Tibial nerve (tissue), 4 donors: ENCODE data around the gene DNTTIP2.

ENCODE experiments used
- EP300 ChIP-seq, 2 donors: sonication (generic); formaldehyde crosslinking; IDR thresholded peaks; one replicate each; pipeline ENCODE4 v1.6.1; 2017; ENCODE audit warnings: antibody characterized with exemption in 2 of 2, mild to moderate bottlenecking in 1 of 2
- POLR2A ChIP-seq, 2 donors: fragments of 450-650 bp; IDR thresholded peaks; one replicate each; pipeline ENCODE4 v1.6.1; 2017; ENCODE audit warnings: antibody characterized with exemption in 2 of 2, mild to moderate bottlenecking in 2 of 2, moderate library complexity in 2 of 2
- TF ChIP-seq, protein P1 (sequence below), 5 experiments: fragments of 200-600 bp in 3 of 5; fragments of 450-650 bp in 2 of 5; sonication (generic) in 3 of 5; IDR thresholded peaks; one replicate each; pipeline ENCODE4 v1.5.1; 2016 to 2019; ENCODE audit warnings: antibody characterized with exemption in 5 of 5, mild to moderate bottlenecking in 3 of 5, moderate library complexity in 2 of 5

DNA sequence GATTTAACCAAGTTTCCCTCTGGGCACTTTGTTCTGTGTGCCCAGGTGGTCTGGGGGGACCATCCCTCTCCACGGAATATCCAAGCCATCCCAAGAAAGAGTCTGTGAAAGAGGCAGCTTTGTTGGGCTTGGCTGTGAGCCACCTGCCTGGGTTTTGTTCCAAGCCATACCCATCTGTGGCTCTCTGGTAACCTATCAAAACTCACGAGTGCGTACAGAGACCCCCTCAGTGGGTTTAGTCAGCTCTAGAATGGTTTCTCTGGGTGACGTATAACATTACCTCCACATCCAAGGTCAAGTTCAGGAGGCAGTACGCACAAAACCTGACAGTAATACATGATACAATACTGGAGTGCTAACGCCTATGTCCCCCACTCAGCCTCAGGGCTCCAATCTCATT lies 54.2 kb downstream of the DNTTIP2 start:
- TF ChIP-seq, protein P1, sequence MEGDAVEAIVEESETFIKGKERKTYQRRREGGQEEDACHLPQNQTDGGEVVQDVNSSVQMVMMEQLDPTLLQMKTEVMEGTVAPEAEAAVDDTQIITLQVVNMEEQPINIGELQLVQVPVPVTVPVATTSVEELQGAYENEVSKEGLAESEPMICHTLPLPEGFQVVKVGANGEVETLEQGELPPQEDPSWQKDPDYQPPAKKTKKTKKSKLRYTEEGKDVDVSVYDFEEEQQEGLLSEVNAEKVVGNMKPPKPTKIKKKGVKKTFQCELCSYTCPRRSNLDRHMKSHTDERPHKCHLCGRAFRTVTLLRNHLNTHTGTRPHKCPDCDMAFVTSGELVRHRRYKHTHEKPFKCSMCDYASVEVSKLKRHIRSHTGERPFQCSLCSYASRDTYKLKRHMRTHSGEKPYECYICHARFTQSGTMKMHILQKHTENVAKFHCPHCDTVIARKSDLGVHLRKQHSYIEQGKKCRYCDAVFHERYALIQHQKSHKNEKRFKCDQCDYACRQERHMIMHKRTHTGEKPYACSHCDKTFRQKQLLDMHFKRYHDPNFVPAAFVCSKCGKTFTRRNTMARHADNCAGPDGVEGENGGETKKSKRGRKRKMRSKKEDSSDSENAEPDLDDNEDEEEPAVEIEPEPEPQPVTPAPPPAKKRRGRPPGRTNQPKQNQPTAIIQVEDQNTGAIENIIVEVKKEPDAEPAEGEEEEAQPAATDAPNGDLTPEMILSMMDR (IDR thresholded peaks at IDR 0.05): no peak
- TF ChIP-seq POLR2A (IDR thresholded peaks at IDR 0.05): no peak
- TF ChIP-seq EP300 (IDR thresholded peaks at IDR 0.05): no peak
